K562 (cell line): ENCODE data around the gene ACBD3. TPM values are rescaled to one million over a fixed set of nuclear protein-coding genes. Genes with fewer than 3 reads are reported as not detected.

Source experiments
- ATAC-seq: fragments of 200-7000 bp; cut with Tn5 transposase; 3 replicates; pipeline ENCODE4 v1.9.1; 2020; ENCODE audit warnings: moderate library complexity
- BruUV-seq: library from RNA; stranded (reverse); fragments of 400-500 nt; replicated peaks from 2 replicates; lab custom pipeline; 2021; lab: Mats Ljungman, UMichigan
- CTCF ChIA-PET: fragments of 300-600 bp; formaldehyde crosslinking; extraction: SDS; loops from one replicate; lab custom pipeline; 2021; ENCODE audit warnings: low intra/inter-chr PET ratio; lab: Yijun Ruan, JAX
- POLR2A ChIA-PET: fragments of 300-600, 350-650 bp; sonication (Branson Sonifier 250); formaldehyde crosslinking; extraction: SDS; loops from one replicate; lab custom pipeline; 2021; ENCODE audit warnings: antibody characterized with exemption, inconsistent platforms; lab: Yijun Ruan, JAX
- DNase-seq, 4 experiments: peaks; one replicate each; pipeline versions ENCODE4 v3.0.0 to v3.0.0-alpha.2; 2011 to 2018; ENCODE audit warnings: low spot score in 3 of 4, mixed read lengths in 3 of 4; ENCODE audit errors: extremely low read depth in 1 of 4
- FAIRE-seq: peaks from 2 replicates; lab custom pipeline; 2011; peaks lifted over from hg19 to GRCh38; lab: Jason Lieb, UNC
- H2AFZ ChIP-seq: 2 replicates; pipeline ENCODE4 v1.6.0; 2011; ENCODE audit warnings: low read depth, low read length, control low read depth, inconsistent platforms
- H3K27ac ChIP-seq: fragments of 200-600 bp; 3 replicates; pipeline ENCODE4 v1.8.0; 2011; ENCODE audit warnings: low read depth, mild to moderate bottlenecking, control low read depth, inconsistent platforms, low read length, moderate library complexity, mixed read lengths; ENCODE audit errors: extremely low read depth
- H3K27me3 ChIP-seq, 2 experiments: fragments of 300-600 bp in 1 of 2; 2 replicates in 1 of 2; 3 replicates in 1 of 2; pipeline versions ENCODE4 v1.6.0 to v1.8.0; 2011; ENCODE audit warnings: inconsistent platforms in 2 of 2, low read length in 2 of 2, mild to moderate bottlenecking in 1 of 2, mixed read lengths in 1 of 2, moderate library complexity in 1 of 2; ENCODE audit not compliant: control insufficient read depth in 2 of 2, insufficient read depth in 2 of 2
- H3K36me3 ChIP-seq: fragments of 300-600 bp; 3 replicates; pipeline ENCODE4 v1.8.0; 2011; ENCODE audit warnings: mild to moderate bottlenecking, low read length, inconsistent platforms; ENCODE audit not compliant: control insufficient read depth, insufficient read depth
- H3K4me1 ChIP-seq, 2 experiments: fragments of 200-600 bp in 1 of 2; replicated peaks in 1 of 2; 2 replicates in 1 of 2; 3 replicates in 1 of 2; pipeline versions ENCODE4 v1.5.1 to v1.8.0; 2011; ENCODE audit warnings: inconsistent platforms in 2 of 2, low read length in 2 of 2, mild to moderate bottlenecking in 1 of 2, mixed read lengths in 1 of 2, moderate library complexity in 1 of 2; ENCODE audit not compliant: control insufficient read depth in 2 of 2, insufficient read depth in 2 of 2
- H3K4me2 ChIP-seq: 2 replicates; pipeline ENCODE4 v1.6.1; 2011; ENCODE audit warnings: low read length, control low read depth, inconsistent platforms, mixed read lengths; ENCODE audit not compliant: insufficient read depth
- H3K4me3 ChIP-seq: fragments of 200-600 bp; sonication (generic), shearing (Covaris generic); 2 replicates; pipeline ENCODE4 v1.5.1; 2016; ENCODE audit warnings: control low read depth, inconsistent platforms
- H3K79me2 ChIP-seq: fragments of 200-600 bp; 3 replicates; pipeline ENCODE4 v1.8.0; 2011; ENCODE audit warnings: low read length, inconsistent platforms; ENCODE audit not compliant: control insufficient read depth, insufficient read depth
- H3K9ac ChIP-seq, 2 experiments: 2 replicates each; pipeline versions ENCODE4 v1.6.0 to v1.6.1; 2011; ENCODE audit warnings: low read depth in 2 of 2, low read length in 2 of 2, control low read depth in 1 of 2, inconsistent platforms in 1 of 2, mild to moderate bottlenecking in 1 of 2, mixed read lengths in 1 of 2; ENCODE audit not compliant: insufficient read depth in 1 of 2
- H3K9me1 ChIP-seq: one replicate; pipeline ENCODE4 v1.6.0; 2011; ENCODE audit warnings: inconsistent platforms, mild to moderate bottlenecking, low read length, moderate library complexity; ENCODE audit not compliant: control insufficient read depth, insufficient read depth
- H3K9me3 ChIP-seq: replicated peaks from 2 replicates; pipeline ENCODE4 v1.5.1; 2011; ENCODE audit warnings: low read depth, low read length, inconsistent platforms; ENCODE audit not compliant: control insufficient read depth, insufficient read depth
- H4K20me1 ChIP-seq: replicated peaks from 2 replicates; pipeline ENCODE4 v1.6.1; 2011; ENCODE audit warnings: low read length, inconsistent platforms, mixed read lengths; ENCODE audit not compliant: control insufficient read depth, insufficient read depth
- CBX1 ChIP-seq: sonication (generic); IDR thresholded peaks from 2 replicates; pipeline ENCODE4 v1.6.1; 2016; ENCODE audit warnings: antibody characterized with exemption, low read depth, mild to moderate bottlenecking
- MYBL2 ChIP-seq, 2 experiments: fragments of 450-650 bp in 1 of 2; sonication (generic) in 1 of 2; formaldehyde crosslinking in 1 of 2; IDR thresholded peaks; 2 replicates each; pipeline versions ENCODE4 v1.6.1 to v1.8.1; 2017 to 2022; ENCODE audit warnings: borderline replicate concordance in 1 of 2, inconsistent platforms in 1 of 2, low read depth in 1 of 2, mild to moderate bottlenecking in 1 of 2, missing genetic modification reagents in 1 of 2, moderate library complexity in 1 of 2
- NCOR1 ChIP-seq: fragments of 450-650 bp; IDR thresholded peaks from 2 replicates; pipeline ENCODE4 v1.6.1; 2016; ENCODE audit warnings: mild to moderate bottlenecking, moderate library complexity
- SP2 ChIP-seq: IDR thresholded peaks from 2 replicates; pipeline ENCODE4 v1.6.1; 2011; ENCODE audit warnings: mild to moderate bottlenecking, low read depth, low read length, moderate library complexity; ENCODE audit not compliant: poor library complexity, severe bottlenecking; ENCODE audit errors: extremely low read depth
- ZBTB8A ChIP-seq: fragments of 450-650 bp; IDR thresholded peaks from 2 replicates; pipeline ENCODE4 v1.6.1; 2018; ENCODE audit warnings: mild to moderate bottlenecking, moderate library complexity; ENCODE audit not compliant: partially characterized antibody
- ZEB2 ChIP-seq: fragments of 450-650 bp; IDR thresholded peaks from 2 replicates; pipeline ENCODE4 v1.6.1; 2016
- ZNF263 ChIP-seq: sonication (generic); formaldehyde crosslinking; IDR thresholded peaks from 2 replicates; pipeline ENCODE4 v1.8.0; 2022; ENCODE audit warnings: mild to moderate bottlenecking, missing genetic modification reagents, borderline replicate concordance
- WGBS: fragments of 100-300 bp; shearing (Covaris generic); methylation state at CpG from one replicate; pipeline ENCODE4 v1.1.6; 2016; ENCODE audit warnings: low coverage, mixed read lengths; ENCODE audit not compliant: insufficient coverage; ENCODE audit errors: missing lambda C conversion rate; 5-methylcytosine and 5-hydroxymethylcytosine counted together
- in situ Hi-C: fragments of 300-500 bp; cut with MboI; formaldehyde crosslinking; loops from 4 replicates; pipeline ENCODE4 v1.15.0; 2018; ENCODE audit warnings: inconsistent platforms, mixed read lengths
- intact Hi-C: fragments of 100-400 bp; cut with micrococcal nuclease; formaldehyde crosslinking; loops from 2 replicates; pipeline ENCODE4 v1.14.2; 2022
- polyA plus RNA-seq, 8 experiments: library from polyadenylated mRNA; depleted of rRNA in 4 of 8; stranded (reverse) in 5 of 8; unstranded in 3 of 8; fragments of >200 nt; fragmentation: Nextera tagmentation in 2 of 8; fragmentation: Illumina TruSeq in 1 of 8; extraction: Ambion mirVana in 2 of 8; extraction: Trizol in 1 of 8; gene quantifications; 2 replicates each; pipeline versions ENCODE4 v1.2.1 to v1.2.3, GENCODE V29; 2011 to 2014; ENCODE audit warnings: inconsistent platforms in 1 of 8, missing spikeins in 1 of 8
- total RNA-seq, 7 experiments: library from RNA; depleted of rRNA in 6 of 7; stranded (reverse); fragments of >200 nt in 6 of 7; fragmentation: Illumina TruSeq in 2 of 7; extraction: Trizol in 2 of 7; gene quantifications; 2 replicates each; pipeline versions ENCODE4 v1.2.1 to v1.2.3, GENCODE V29; 2011 to 2021; ENCODE audit warnings: low replicate concordance in 1 of 7
- TF ChIP-seq, protein P1 (sequence below): fragments of 450-650 bp; IDR thresholded peaks from 2 replicates; pipeline ENCODE4 v1.6.1; 2016; ENCODE audit warnings: low read depth

ACBD3 gene
- total and polyA plus RNA-seq, 9 of the 15 experiments (the other 6 are each of a cell fraction or from before 2014, with no cell fraction given): 11.1 to 36.7 (median 26.9) TPM

DNA sequence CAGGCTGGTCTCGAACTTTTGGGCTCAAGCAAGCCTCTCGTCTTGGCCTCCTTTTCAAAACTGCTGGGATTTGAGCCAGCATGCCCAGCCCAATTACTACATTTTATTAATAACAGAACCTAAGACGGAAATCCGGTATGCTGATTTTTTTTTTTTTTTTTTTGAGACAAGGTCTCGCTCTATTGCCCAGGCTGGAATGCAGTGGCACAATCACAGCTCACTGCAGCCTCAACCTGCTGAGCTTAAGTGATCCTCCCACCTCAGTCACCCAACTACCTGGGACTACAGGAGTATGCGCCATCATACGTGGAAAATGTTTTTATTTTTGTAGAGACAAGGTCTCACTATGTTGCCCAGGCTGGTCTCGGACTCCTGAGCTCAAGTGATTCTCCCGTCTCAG is 20.2 kb downstream of the ACBD3 start:
- Histone ChIP-seq H3K36me3 (peaks cover 46% of the 10 kb centered on the region), H3K4me2 (no peak overlapping the region), H3K4me3 (no peak overlapping the region), H4K20me1 (no peaks in the 10 kb centered on the region), H3K9ac (no peak overlapping the region), H3K9me3 (no peaks in the 10 kb centered on the region), H3K79me2 (peaks cover 25% of the 10 kb centered on the region), H3K9me1 (no peaks in the 10 kb centered on the region), H3K27ac (no peak overlapping the region), H3K4me1 (no peaks in the 10 kb centered on the region), H2AFZ (no peak overlapping the region), H3K27me3 (no peaks in the 10 kb centered on the region)
- ChIA-PET CTCF (no interaction called here), POLR2A (interaction anchor here (0.9 to 1.4 kb wide), 5 partner anchors 11 to 143 kb away, joined by 3 to 4 read pairs (median 3); no protein-coding TSS in a partner anchor)
- no TSS peak for BruUV-seq
- no peak for ATAC-seq
- DNase-seq: no peak
- TF ChIP-seq ZNF263 (CRISPR knock-in tag) (no peak), CBX1 (no peak), ZBTB8A (no peak), MYBL2 (IDR thresholded peaks at IDR 0.05; ENCODE audit: low read depth) (no peak), MYBL2 (CRISPR knock-in tag; IDR thresholded peaks at IDR 0.05; ENCODE audit: borderline replicate concordance) (no peak)
- intact Hi-C loops: no loop called here
- in situ Hi-C loops: no loop called here
- no peak for FAIRE-seq
- WGBS: 92% methylated on average over 8 of the region's 9 CpGs

GRCh38 chr1:226164154-226164553 is 22.4 kb downstream of the ACBD3 start:
- Histone ChIP-seq H4K20me1 (no peaks in the 10 kb centered on the region), H3K36me3 (peaks cover 62% of the 10 kb centered on the region), H3K9me1 (no peaks in the 10 kb centered on the region), H3K79me2 (peaks cover 16% of the 10 kb centered on the region), H3K4me3 (no peak overlapping the region), H2AFZ (no peak overlapping the region), H3K27me3 (no peaks in the 10 kb centered on the region), H3K27ac (no peak overlapping the region), H3K9ac (no peak overlapping the region), H3K4me1 (no peaks in the 10 kb centered on the region), H3K9me3 (no peaks in the 10 kb centered on the region), H3K4me2 (no peak overlapping the region)
- in situ Hi-C loops: no loop called here
- intact Hi-C loops: no loop called here
- FAIRE-seq (no peak), ATAC-seq (no peak), DNase-seq (no peak)
- BruUV-seq: no TSS peak
- ChIA-PET CTCF (no interaction called here), POLR2A (interaction anchor here (0.5 to 1.9 kb wide), 4 partner anchors 10 to 102 kb away, joined by 3 to 7 read pairs (median 3); partner anchors contain the start of gene H3-3A)
- WGBS: 76% methylated on average over 1 of the region's 1 CpG
- TF ChIP-seq NCOR1: no peak
- TF ChIP-seq ZEB2: no peak
- no peak for TF ChIP-seq SP2
- TF ChIP-seq, protein P1, sequence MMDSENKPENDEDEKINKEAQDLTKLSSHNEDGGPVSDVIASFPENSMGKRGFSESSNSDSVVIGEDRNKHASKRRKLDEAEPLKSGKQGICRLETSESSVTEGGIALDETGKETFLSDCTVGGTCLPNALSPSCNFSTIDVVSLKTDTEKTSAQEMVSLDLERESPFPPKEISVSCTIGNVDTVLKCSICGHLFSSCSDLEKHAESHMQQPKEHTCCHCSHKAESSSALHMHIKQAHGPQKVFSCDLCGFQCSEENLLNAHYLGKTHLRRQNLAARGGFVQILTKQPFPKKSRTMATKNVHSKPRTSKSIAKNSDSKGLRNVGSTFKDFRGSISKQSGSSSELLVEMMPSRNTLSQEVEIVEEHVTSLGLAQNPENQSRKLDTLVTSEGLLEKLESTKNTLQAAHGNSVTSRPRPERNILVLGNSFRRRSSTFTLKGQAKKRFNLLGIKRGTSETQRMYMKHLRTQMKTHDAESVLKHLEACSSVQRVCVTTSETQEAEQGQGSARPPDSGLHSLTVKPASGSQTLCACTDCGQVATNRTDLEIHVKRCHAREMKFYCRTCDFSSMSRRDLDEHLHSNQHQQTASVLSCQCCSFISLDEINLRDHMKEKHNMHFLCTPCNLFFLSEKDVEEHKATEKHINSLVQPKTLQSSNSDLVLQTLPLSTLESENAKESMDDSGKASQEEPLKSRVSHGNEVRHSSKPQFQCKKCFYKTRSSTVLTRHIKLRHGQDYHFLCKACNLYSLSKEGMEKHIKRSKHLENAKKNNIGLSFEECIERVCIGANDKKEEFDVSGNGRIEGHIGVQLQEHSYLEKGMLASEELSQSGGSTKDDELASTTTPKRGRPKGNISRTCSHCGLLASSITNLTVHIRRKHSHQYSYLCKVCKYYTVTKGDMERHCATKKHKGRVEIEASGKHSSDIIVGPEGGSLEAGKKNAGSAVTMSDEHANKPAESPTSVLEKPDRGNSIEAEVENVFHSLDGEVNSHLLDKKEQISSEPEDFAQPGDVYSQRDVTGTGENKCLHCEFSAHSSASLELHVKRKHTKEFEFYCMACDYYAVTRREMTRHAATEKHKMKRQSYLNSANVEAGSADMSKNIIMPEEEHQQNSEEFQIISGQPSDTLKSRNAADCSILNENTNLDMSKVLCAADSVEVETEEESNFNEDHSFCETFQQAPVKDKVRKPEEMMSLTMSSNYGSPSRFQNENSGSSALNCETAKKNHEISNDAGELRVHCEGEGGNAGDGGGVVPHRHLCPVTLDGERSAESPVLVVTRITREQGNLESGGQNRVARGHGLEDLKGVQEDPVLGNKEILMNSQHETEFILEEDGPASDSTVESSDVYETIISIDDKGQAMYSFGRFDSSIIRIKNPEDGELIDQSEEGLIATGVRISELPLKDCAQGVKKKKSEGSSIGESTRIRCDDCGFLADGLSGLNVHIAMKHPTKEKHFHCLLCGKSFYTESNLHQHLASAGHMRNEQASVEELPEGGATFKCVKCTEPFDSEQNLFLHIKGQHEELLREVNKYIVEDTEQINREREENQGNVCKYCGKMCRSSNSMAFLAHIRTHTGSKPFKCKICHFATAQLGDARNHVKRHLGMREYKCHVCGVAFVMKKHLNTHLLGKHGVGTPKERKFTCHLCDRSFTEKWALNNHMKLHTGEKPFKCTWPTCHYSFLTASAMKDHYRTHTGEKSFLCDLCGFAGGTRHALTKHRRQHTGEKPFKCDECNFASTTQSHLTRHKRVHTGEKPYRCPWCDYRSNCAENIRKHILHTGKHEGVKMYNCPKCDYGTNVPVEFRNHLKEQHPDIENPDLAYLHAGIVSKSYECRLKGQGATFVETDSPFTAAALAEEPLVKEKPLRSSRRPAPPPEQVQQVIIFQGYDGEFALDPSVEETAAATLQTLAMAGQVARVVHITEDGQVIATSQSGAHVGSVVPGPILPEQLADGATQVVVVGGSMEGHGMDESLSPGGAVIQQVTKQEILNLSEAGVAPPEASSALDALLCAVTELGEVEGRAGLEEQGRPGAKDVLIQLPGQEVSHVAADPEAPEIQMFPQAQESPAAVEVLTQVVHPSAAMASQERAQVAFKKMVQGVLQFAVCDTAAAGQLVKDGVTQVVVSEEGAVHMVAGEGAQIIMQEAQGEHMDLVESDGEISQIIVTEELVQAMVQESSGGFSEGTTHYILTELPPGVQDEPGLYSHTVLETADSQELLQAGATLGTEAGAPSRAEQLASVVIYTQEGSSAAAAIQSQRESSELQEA: no peak
